ENCODE data around the gene THSD8.

The THSD8 gene

DNA sequence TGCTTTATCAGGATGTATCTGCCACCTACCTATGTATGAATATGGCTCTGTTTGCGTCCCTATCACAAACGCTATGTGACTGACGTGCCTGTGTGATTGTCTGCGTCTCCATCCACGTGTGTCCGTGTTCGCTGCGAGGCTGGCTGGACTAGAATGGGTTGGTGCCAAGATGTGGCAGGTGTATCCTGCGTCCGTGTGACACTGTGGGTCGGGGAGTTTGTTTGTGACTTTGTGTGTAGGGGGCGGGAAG, 19.8 kb upstream of the THSD8 start:
- DNase-seq = no peak

DNA sequence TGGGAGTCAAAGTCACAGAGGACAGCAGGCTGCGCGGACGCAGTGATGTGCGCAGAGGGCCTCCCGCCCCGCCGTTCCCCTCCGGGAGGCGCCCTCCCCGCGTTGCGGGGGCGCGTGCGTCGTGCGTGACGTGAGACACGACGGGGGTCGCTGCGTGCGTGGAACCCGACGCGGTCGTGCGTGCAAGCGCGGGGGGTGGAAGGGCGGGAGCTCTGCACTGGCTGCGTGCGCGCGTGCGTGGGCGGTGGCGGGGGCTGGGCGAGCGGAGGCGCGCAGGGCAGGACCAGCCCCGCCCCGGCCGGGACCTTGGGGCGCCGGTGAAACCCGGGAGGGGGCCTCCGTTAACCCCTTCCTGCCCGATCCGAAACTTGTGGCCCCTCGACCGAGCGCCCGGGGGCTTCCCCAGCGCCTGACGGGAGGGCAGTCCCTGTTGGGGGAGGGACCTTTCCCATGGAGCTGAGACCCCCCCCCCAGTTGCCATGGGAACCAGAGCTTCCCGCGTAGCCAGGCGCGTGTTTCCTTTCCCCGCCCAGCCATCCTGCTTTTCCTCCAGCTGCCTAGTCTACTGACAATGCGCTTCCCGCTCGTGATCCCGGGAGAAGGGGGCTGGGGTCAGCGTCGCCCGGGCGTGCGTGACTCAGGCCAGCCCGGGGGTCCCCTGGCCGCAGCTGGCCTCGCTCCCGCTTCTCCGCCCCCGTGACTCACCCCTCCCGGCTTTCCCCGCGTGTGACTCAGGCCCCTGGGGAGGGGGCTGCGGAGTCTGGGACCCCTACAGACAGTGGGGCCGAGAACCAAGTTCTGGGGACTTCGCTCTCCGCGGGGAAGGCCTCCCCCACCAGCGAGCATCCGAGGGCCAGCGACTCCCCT, 19.2 kb upstream of the THSD8 start:
- peak in 1 of 2 experiments; percentile 2 for DNase-seq

DNA sequence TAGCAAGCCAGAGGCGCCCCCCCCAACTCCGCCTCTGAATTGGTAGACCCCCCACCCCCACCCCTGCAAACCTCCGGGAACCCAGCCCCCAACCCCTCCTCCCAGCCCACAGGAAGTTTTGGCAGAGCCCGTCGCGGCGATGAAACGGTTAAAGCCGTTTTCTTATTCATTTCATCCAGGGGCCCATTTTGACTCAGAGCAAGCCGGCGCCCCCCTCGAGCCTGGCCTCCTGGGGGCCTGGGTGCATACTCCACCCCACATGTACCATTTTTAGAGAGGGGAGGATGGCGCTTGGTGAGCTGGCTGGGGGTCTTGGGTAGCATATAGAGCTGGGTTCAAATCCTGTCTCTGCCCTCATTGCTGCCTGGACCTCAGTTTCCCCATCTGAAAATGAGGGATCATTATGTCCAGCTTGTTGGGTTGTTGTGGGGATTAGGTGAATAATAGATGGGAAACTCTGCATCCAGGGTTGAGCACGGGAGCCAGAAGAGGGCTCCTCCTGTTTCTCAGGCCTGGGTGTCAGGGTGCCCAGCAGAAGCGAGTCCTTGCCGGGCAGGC, 18.5 kb upstream of the THSD8 start:
- no peak for DNase-seq

DNA sequence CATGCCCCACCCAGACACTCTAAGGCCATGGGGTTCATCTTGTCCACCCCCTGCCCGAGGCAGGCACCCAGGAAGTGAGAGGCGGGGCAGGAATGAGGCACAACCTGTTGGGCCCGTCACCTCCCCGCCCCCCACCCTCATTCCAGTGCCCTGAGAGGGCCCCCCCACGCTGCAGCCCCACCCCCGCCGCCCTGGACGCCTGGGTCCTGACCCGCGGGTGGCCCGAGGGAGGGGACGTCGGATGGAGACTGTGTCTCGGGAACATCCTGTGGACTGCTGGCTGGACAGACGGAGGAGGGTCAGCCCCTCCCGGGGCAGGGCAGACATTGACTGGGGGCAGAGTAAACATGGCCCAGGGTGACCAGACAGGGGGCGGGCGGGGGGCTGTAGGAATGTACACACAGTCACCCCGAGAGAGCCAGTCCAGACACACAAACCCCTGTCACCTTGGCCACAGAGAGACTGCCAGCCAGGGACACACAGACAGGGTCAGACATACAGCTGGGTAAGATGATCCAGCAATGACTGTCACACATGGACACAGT, 17.9 kb upstream of the THSD8 start:
- DNase-seq = no peak

DNA sequence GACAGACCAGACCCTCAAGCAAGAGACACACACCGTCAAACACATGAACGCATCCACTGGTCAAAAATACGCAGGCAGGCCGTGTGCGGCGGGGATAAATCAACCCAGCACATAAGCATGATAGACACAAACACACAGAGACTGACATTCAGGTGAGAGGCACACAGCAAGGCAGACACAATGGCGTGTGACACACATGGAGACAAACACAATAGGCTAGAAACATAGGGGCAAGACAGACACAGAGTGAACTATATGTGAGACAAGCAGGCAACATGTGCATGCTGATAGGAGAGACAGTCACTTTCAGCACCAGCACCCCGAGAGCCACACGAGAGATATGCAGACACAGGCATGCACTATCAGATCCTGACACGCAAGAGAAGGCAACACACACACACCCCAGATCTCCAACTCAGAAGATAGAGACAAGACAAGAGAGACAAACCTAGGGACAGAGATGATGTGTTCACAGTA, 17.4 kb upstream of the THSD8 start:
- no peak for DNase-seq

DNA sequence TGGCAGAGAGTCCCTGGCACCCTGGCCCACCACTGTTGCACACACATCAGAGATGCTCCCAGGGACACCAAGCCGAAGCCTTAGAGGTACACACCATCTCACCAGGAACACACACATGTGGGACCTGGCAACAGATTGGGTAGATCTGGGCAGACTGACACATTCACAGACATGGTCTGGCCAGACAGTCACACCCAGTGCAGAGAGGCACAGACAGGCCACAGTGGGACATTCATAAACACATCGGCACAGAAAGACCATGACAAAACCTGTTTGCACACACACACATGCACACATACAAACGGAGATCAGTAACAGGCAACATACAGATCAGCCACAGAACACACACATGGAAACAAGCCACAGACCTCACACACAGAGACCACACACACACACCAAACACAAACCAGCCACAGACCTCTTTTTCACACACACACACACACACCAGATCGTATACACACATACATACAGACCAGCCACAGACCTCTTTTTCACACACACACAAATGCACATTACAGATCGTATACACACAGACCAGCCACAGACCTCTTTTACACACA, 16.9 kb upstream of the THSD8 start:
- no peak for DNase-seq

DNA sequence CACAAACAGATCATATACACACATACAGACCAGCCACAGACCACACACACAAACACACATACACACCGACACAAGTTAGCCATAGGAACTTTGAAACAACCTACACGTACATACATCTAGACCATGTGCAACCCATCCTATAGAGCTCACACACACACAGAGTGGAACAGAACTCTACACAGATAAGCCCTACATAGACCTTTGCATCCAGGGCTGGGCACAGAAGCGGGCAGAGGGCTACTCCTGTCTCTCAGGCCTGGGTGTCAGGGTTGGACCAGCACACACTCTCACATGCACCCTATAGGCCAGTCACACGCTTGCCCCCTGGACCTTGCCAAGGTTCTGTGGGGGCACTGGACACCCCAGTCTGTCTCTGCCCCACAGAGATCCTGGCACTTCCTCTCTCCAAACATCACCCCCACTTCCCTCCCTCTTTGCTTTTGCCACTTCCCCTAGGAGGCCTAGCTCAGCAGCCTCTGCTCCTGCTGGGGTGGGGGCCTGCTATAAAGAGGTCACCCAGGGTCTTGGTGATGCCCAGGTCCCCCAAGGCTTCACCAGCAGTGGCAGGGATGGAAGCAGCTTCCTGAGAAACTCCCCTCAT, 16.3 kb upstream of the THSD8 start:
- DNase-seq = no peak

DNA sequence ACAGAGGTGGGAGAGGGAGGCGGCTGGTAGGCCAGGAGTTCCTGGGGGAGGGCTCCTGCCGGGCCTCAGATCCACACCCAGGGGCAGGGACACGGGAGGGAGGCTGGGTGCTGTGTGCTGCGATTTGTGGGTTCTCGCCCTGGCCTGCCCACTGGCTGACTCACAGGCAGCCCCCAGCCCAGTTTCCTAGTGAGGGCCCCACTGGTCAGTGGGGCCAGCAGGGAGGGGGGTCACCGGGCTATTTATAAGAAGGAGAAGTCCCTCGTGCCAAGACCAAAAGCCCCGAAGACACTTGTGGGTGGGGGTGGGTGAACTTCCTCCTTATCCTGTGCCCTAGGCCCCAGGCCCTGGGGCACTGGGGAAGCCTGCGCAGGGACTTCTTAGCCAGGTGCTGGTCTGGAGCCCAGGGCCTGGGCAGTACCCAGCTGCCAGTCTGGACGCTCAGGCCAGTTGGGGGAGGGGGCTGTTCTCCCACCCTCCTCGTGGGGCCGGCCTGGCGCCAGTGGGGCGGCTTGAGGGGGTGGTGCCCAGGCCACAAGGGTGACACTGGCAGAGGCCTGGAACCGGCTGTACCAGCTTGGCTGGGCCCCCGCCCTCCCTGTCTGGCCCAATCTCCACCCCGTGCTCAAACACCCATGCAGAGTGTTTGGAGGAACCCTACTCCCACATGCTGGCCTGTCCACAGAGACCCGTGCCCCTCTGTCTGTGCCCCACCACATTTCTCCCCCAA, 15.6 kb upstream of the THSD8 start:
- no peak for DNase-seq

DNA sequence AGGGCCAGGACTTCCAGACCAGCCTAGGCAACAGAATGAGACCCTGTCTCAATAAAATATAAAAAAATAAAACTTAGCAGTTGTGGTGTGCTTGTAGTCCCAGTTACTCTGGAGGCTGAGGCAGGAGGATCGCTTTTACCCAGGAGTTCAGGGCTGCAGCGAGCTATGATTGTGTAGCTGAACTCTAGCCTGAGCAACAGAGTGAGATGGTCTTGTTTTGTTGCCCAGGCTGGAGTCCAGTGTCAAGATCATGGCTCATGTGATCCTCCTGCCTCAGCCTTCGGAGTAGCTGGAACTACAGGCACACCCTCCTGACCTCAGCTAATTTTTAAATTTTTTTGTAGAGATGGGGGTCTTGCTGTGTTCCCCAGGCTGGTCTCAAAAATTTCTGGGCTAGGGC, 14.9 kb upstream of the THSD8 start:
- no peak for DNase-seq

DNA sequence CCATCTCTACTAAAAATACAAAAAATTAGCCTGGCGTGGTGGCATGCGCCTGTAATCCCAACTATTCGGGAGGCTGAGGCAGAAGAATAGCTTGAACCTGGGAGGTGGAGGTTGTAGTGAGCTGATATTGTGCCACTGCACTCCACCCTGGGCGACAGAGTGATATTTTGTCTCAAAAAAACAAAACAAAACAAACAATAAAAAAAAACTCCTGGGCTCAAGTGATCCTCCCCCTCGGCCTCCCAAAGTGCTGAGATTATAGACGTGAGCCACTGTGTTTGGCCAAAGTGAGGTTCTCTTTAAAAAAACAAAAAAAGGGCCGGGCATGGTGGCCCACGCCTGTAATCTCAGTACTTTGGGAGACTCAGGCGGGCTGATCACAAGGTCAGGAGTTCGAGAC, 14.4 kb upstream of the THSD8 start:
- no peak for DNase-seq

DNA sequence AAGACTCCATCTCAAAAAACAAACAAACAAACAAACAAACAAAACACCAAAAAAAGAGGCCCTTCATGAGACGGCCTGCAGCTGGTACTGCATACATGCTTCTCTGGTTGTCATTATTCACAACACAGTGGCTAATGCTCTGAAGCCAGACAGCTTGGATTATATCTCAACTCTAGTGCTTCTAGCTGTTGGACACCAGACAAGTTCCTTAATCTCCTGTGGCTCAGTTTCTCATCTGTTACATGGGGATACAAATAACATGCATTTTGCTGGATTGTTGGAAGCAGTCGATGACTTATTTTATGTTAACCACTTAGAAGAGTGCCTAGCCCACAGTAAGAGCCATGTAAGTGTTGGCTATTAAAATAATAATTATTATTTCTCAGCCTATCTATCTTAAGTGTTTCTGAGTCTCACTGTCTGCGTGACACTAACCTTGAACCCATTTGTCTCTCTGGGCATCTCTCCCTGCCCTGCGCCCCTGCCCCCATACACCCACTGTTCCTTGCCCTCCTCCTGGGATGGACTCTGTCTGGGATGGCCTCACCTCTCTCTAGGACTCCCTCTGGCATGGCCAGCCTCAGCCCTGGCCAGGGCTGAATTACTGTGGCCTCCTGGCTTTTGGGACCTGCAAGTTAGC, 13.7 kb upstream of the THSD8 start:
- no peak for DNase-seq

DNA sequence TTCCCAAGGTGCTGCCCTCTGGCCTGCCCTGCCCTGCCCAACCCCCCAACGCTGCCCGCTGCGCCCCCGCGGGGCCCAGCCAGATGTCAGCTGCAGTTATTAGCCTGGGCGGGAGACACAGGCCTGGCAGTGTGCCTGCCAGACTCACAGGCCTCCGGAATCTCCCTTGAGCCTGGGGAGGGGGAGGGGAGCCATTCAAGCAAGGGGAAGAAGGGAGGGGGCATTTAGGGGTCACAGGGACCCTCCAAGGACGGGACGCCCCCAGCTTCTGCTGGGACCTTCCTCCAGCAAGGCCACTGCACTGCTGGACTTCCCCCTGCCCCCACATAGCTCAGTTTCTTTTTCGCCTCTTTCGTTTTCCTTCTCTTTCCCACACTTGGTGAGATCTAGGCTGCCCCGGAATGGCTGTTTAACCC, 13.2 kb upstream of the THSD8 start:
- no peak for DNase-seq

DNA sequence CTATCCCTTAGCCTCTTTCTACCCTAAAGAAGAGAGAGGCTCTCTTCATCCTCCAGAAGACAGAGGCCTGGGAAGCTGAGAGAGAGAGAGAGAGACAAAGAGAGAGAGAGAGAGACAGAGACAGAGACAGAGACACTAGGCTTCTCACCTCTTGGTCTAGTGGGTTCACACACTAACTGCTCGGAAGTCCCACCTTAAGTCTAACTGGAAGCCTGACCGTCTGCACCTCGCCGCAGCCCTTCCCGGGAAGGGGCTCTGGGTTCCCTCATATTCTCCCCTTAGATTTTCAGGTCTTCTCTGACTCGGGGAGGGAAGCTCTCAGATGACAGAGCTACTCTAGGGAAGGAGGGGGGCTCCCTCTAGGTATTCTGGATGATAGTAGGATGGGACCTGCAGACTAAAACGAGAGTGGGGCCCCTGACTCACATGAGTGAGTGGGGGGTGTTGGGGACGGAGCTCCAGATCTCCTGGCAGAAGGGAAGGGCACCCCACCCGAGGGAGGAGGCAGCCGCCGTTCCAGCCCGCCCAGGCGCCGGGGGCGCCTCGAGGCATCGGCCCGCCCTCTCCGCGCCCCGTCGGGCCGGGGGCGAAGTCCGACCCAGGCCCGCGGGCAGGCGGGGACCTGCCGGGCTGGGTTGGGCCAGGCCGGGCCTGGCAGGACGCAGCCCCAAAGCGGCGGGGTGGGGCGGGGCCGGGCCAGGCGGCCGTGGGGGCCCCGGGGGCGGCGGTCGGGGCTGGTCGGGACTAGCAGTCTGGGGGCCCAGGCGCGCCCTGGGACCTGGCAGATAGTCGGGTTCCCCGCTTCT, 12.6 kb upstream of the THSD8 start:
- DNase-seq = no peak

DNA sequence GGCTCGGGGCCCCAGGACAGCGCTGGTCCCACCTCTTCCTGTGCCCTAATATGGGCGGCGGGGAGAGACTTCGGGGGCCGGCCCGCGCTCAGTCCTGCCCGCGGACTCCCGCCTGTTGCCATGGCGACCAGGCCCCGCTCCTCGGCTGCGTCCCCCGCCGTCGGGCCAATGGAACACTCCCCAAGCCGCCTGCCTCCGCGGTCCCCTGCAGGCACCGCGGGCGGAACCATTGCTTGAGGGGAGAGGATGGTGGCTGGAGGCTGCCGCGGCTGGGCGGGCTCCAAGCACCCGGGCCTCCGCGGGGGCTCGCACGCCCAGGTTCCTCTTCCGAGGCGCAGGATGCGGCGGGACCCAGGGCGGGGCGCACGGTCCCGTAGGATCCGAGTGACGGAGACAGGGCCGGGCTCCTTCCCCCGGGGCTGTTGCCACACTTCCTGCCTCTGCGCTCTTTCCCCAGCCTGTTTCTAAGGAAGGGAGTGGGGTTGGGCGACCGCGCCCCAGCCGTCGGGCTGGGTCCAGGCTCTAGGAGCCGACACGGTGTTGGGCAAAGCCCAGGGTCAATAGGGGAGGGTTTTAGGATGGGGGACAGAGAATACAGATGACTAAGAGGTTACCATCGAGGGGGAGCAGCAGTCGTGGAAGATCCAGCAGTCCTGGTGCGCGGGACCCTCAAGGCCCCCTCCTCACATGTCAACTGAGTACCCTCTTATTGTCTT, 11.8 kb upstream of the THSD8 start:
- DNase-seq = peak; percentile 43 to 74

DNA sequence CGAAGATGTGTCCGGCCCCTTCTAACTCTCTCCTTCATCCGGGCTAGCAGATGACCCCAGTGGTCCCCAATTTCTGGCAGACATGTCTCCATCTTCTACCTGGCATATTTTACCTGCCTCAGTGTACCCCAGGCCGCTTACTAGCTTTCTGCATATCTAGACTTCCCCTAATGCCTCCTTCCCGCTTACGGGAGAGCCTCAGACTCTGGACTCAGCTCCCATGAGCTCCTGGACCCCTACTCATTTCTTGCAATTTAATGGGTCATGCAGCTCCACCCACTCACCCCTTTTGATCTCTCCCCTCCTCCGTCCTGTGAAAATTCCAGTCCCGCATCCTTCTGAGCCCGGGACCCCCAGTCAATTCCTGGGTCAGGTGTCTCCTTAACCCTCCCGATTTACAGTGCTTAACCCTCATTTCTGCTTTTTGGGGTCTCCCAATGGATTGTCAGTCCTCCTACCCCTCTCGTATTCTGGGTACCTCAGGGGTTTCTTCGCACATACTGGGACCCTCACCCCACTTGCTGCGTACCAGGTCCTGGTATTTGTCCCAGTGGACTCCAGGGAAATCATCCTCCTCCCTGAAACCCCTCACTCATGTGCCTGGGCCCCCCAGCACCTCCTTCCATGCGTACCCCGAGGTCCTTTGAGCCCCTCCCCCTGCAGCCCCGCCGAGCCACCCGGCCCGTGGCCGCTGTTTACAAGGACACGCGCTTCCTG, 11.1 kb upstream of the THSD8 start:
- DNase-seq = no peak

DNA sequence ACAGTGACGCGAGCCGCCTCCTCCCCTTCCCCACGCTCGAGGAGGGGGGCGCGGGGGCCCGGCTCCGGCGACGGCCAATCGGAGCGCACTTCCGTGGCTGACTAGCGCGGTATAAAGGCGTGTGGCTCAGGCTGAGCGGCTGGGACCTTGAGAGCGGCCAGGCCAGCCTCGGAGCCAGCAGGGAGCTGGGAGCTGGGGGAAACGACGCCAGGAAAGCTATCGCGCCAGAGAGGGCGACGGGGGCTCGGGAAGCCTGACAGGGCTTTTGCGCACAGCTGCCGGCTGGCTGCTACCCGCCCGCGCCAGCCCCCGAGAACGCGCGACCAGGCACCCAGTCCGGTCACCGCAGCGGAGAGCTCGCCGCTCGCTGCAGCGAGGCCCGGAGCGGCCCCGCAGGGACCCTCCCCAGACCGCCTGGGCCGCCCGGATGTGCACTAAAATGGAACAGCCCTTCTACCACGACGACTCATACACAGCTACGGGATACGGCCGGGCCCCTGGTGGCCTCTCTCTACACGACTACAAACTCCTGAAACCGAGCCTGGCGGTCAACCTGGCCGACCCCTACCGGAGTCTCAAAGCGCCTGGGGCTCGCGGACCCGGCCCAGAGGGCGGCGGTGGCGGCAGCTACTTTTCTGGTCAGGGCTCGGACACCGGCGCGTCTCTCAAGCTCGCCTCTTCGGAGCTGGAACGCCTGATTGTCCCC, 10.4 kb upstream of the THSD8 start, which contains the start of gene JUNB:
TSS of gene JUNB (plus strand) at position 142 of the 706 bp plus-strand sequence. CDS start at position 428, 286 bp downstream.
- peak; percentile 57 to 77 for DNase-seq

DNA sequence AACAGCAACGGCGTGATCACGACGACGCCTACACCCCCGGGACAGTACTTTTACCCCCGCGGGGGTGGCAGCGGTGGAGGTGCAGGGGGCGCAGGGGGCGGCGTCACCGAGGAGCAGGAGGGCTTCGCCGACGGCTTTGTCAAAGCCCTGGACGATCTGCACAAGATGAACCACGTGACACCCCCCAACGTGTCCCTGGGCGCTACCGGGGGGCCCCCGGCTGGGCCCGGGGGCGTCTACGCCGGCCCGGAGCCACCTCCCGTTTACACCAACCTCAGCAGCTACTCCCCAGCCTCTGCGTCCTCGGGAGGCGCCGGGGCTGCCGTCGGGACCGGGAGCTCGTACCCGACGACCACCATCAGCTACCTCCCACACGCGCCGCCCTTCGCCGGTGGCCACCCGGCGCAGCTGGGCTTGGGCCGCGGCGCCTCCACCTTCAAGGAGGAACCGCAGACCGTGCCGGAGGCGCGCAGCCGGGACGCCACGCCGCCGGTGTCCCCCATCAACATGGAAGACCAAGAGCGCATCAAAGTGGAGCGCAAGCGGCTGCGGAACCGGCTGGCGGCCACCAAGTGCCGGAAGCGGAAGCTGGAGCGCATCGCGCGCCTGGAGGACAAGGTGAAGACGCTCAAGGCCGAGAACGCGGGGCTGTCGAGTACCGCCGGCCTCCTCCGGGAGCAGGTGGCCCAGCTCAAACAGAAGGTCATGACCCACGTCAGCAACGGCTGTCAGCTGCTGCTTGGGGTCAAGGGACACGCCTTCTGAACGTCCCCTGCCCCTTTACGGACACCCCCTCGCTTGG, 9.6 kb upstream of the THSD8 start:
- no peak for DNase-seq

DNA sequence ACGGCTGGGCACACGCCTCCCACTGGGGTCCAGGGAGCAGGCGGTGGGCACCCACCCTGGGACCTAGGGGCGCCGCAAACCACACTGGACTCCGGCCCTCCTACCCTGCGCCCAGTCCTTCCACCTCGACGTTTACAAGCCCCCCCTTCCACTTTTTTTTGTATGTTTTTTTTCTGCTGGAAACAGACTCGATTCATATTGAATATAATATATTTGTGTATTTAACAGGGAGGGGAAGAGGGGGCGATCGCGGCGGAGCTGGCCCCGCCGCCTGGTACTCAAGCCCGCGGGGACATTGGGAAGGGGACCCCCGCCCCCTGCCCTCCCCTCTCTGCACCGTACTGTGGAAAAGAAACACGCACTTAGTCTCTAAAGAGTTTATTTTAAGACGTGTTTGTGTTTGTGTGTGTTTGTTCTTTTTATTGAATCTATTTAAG, 9.0 kb upstream of the THSD8 start:
- DNase-seq = no peak
